T-cell (primary cell): ENCODE data around the gene OVAAL. TPM values are rescaled to one million over a fixed set of nuclear protein-coding genes. Genes with fewer than 3 reads are reported as not detected.

Experiments used
- ATAC-seq, 4 experiments: fragments of 200-7000 bp in 3 of 4; fragments of 150-1000 bp in 1 of 4; cut with Tn5 transposase; replicated peaks in 1 of 4; 1 replicate in 3 of 4; 2 replicates in 1 of 4; pipeline ENCODE4 v1.10.0; 2021; ENCODE audit warnings: moderate library complexity in 3 of 4, mild to moderate bottlenecking in 2 of 4, moderate number of reproducible peaks in 1 of 4
- CTCF ChIA-PET, 2 donors: fragments of 300-600 bp; sonication (Branson Sonifier 250); formaldehyde crosslinking; loops; one replicate each; lab custom pipeline; 2022; ENCODE audit warnings: antibody characterized with exemption in 2 of 2; lab: Charles Lee
- POLR2A ChIA-PET, 2 donors: fragments of 300-600 bp; sonication (Branson Sonifier 250); formaldehyde crosslinking; loops; one replicate each; lab custom pipeline; 2022; ENCODE audit warnings: antibody characterized with exemption in 2 of 2; lab: Charles Lee
- DNase-seq, 35 experiments: peaks; one replicate each; pipeline versions ENCODE4 v3.0.0 to v3.0.0-alpha.2; 2013 to 2023
- H3K27ac ChIP-seq: one replicate; pipeline ENCODE4 v1.5.1; 2013; ENCODE audit warnings: low read length
- H3K27me3 ChIP-seq, 2 experiments: replicated peaks in 1 of 2; 1 replicate in 1 of 2; 2 replicates in 1 of 2; pipeline versions ENCODE4 v1.6.1 to v1.7.0; 2013; ENCODE audit warnings: low read length in 1 of 2, mixed read lengths in 1 of 2; ENCODE audit not compliant: control insufficient read depth in 2 of 2, insufficient read depth in 2 of 2; ENCODE audit errors: extremely low read depth in 1 of 2
- H3K36me3 ChIP-seq, 2 donors: 1 replicate in 1 of 2; 2 replicates in 1 of 2; pipeline versions ENCODE4 v1.6.1 to v1.7.0; 2013; ENCODE audit warnings: low read length in 1 of 2; ENCODE audit not compliant: control insufficient read depth in 2 of 2, insufficient read depth in 1 of 2; ENCODE audit errors: extremely low read depth in 1 of 2
- H3K4me1 ChIP-seq, 2 experiments: 1 replicate in 1 of 2; 2 replicates in 1 of 2; pipeline versions ENCODE4 v1.6.1 to v1.7.0; 2013; ENCODE audit warnings: low read length in 2 of 2, mixed read lengths in 1 of 2; ENCODE audit not compliant: insufficient read depth in 2 of 2, control insufficient read depth in 1 of 2; ENCODE audit errors: extremely low read depth in 1 of 2
- H3K4me3 ChIP-seq, 2 donors: 1 replicate in 1 of 2; 2 replicates in 1 of 2; pipeline versions ENCODE4 v1.5.1 to v1.7.0; 2013; ENCODE audit warnings: mild to moderate bottlenecking in 2 of 2, low read length in 1 of 2, moderate library complexity in 1 of 2; ENCODE audit not compliant: control insufficient read depth in 1 of 2; ENCODE audit errors: extremely low read depth in 1 of 2
- H3K9me3 ChIP-seq: 2 replicates; pipeline ENCODE4 v1.7.0; 2013
- H3K27ac Mint-ChIP-seq, 2 donors: one replicate each; pipeline ENCODE4 v1.8.0; 2020 to 2021; ENCODE audit warnings: mild to moderate bottlenecking in 2 of 2, mixed read lengths in 2 of 2
- H3K27me3 Mint-ChIP-seq, 2 donors: one replicate each; pipeline ENCODE4 v1.8.0; 2021 to 2022; ENCODE audit warnings: mixed read lengths in 2 of 2
- H3K36me3 Mint-ChIP-seq: one replicate; pipeline ENCODE4 v1.8.0; 2021; ENCODE audit warnings: mixed read lengths
- H3K4me1 Mint-ChIP-seq, 3 donors: one replicate each; pipeline ENCODE4 v1.8.0; 2020 to 2022; ENCODE audit warnings: mixed read lengths in 3 of 3, mild to moderate bottlenecking in 1 of 3
- H3K4me3 Mint-ChIP-seq, 3 donors: one replicate each; pipeline ENCODE4 v1.8.0; 2020 to 2022; ENCODE audit warnings: mild to moderate bottlenecking in 3 of 3, mixed read lengths in 3 of 3, moderate library complexity in 3 of 3
- H3K9me3 Mint-ChIP-seq, 3 donors: one replicate each; pipeline ENCODE4 v1.8.0; 2020 to 2022; ENCODE audit warnings: mixed read lengths in 3 of 3
- WGBS: methylation state at CpG from one replicate; pipeline ENCODE4 v1.1.5; 2013; ENCODE audit warnings: missing lambda C conversion rate; ENCODE audit not compliant: insufficient coverage; 5-methylcytosine and 5-hydroxymethylcytosine counted together
- total RNA-seq, 35 experiments: library from RNA in 6 of 35; stranded (reverse) in 6 of 35; fragments of 120-200 nt in 1 of 35; gene quantifications; one replicate each; pipeline versions ENCODE4 v1.2.1 to v1.2.4 and lab custom pipeline; 2013 to 2026

Gene OVAAL
- total RNA-seq, 5 donors from 2014 or later (not counting 1 experiment from before 2014, with no cell fraction given), result not detected

DNA sequence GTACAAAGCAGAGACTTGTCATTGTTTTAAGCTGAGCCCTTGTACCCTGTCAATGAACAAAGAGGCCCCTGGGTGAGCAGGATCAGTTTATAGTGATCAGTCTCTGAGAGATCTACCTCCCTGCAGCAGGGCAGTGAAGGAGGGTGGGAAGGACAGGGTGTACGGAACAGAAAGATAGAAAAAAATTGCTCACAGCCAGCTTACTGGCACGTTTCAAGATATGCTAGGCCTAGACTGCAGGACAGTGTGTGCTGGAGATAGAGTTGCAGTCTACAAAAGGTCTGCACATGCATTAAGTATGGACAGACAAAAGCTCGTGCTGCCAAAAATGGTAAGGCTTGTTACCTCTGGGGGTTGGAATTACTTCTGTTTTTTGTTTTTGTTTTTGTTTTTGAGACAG is 34.6 kb downstream of the OVAAL start:
- Mint-ChIP-seq H3K4me3 (no peak overlapping the region), H3K36me3 (no peaks in the 10 kb centered on the region), H3K4me1 (no peaks in the 10 kb centered on the region), H3K27ac (no peak overlapping the region), H3K27me3 (peaks cover 0 to 8% of the 10 kb centered on the region in 2 donors), H3K9me3 (peaks cover 0 to under 1% (median 0%) of the 10 kb centered on the region in 3 donors)
- Histone ChIP-seq H3K27ac (no peak overlapping the region), H3K36me3 (no peaks in the 10 kb centered on the region), H3K4me3 (no peak overlapping the region), H3K9me3 (no peaks in the 10 kb centered on the region), H3K27me3 (no peaks in the 10 kb centered on the region), H3K4me1 (no peaks in the 10 kb centered on the region)
- ChIA-PET POLR2A (no interaction called here), CTCF (no interaction called here)
- ATAC-seq (no peak), DNase-seq (no peak)
- 70% methylated on average over 3 of the region's 3 CpGs for WGBS

DNA sequence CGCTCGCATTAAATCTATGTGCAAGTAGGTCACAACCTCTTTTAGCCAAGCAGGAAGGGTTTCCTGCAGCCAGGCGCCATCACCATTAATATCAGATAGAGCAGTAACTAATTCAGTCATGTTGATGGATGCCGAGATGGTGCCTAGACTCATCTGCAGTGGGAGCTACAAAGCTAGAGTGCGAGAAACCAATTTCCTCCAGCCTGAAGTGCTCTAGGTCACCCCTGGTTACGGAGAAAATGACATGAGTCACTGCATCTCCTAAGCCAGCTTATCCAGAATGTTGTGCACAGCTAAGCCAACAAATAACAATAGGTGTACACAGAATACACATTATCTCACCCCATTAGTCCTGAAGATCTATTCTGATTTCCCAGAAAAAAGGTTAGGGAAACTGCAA is 36.0 kb downstream of the OVAAL start:
- H3K27ac Mint-ChIP-seq, result no peak overlapping the region
- peaks cover 0 to 8% of the 10 kb centered on the region in 2 donors for H3K27me3 Mint-ChIP-seq
- Histone ChIP-seq H3K9me3 (no peaks in the 10 kb centered on the region), H3K27me3 (no peaks in the 10 kb centered on the region), H3K4me1 (no peaks in the 10 kb centered on the region), H3K36me3 (no peaks in the 10 kb centered on the region), H3K27ac (no peak overlapping the region), H3K4me3 (no peak overlapping the region)
- no peak for ATAC-seq
- no peak for DNase-seq
- H3K4me1 Mint-ChIP-seq, result no peaks in the 10 kb centered on the region
- WGBS, result 89% methylated on average over 1 of the region's 6 CpGs
- H3K4me3 Mint-ChIP-seq, result no peak overlapping the region
- ChIA-PET POLR2A (no interaction called here), CTCF (no interaction called here)
- no peaks in the 10 kb centered on the region for H3K9me3 Mint-ChIP-seq
- H3K36me3 Mint-ChIP-seq, result no peaks in the 10 kb centered on the region

DNA sequence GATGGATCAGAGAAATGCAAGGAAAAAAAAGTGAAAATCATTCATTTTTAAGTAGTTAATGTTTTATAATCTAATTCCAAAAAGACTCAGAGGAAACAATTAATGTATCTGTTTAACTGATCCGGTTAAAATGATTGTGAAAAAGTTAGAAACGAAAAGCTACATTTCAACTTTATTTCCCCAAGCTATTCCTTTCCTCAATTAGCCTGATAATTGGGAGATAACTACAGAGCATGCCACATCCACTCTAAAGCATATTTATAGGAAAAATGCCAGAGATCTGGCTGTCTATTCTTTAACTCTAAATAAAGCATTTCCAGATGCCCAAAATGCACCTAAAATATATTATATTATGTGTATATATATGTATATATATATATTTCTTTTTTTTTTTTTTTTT is 37.2 kb downstream of the OVAAL start:
- Histone ChIP-seq H3K27ac (no peak overlapping the region), H3K9me3 (no peaks in the 10 kb centered on the region), H3K27me3 (no peaks in the 10 kb centered on the region), H3K4me1 (no peaks in the 10 kb centered on the region), H3K4me3 (no peak overlapping the region), H3K36me3 (no peaks in the 10 kb centered on the region)
- ChIA-PET POLR2A (no interaction called here), CTCF (interaction anchor here in 1 of 2 donors (0.7 kb wide), 2 partner anchors 216 to 248 kb away, joined by 3 to 4 read pairs; no protein-coding TSS in a partner anchor)
- no CpG with 5 or more reads among the region's 2 CpGs for WGBS
- Mint-ChIP-seq H3K4me3 (no peak overlapping the region), H3K27ac (no peak overlapping the region), H3K27me3 (peaks cover 0 to 8% of the 10 kb centered on the region in 2 donors), H3K9me3 (no peaks in the 10 kb centered on the region), H3K4me1 (no peaks in the 10 kb centered on the region), H3K36me3 (no peaks in the 10 kb centered on the region)
- ATAC-seq (no peak), DNase-seq (no peak)

DNA sequence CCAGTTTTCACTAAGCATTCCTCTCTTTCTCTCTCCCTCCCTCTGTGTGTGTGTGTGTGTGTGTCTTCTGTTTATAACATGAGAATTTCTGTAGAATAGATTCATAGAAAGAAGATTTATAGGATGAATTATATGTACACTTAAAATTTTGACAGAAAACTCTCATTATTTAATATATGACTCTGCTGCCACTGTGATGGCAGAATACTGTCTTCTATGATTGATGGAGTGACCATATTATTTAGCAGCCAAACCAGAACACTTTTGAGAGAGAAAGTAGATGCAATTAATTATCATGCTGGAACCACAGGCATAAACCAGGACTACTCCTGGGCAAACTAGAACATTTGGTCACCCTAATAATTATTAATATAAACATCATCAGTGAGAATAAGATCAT is 38.8 kb downstream of the OVAAL start:
- peaks cover 0 to 8% of the 10 kb centered on the region in 2 donors for H3K27me3 Mint-ChIP-seq
- no peaks in the 10 kb centered on the region for H3K4me1 Mint-ChIP-seq
- no peak overlapping the region for H3K4me3 ChIP-seq
- CTCF ChIA-PET, result no interaction called here
- POLR2A ChIA-PET, result no interaction called here
- ATAC-seq (no peak), DNase-seq (no peak)
- no peaks in the 10 kb centered on the region for H3K9me3 Mint-ChIP-seq
- H3K36me3 Mint-ChIP-seq, result no peaks in the 10 kb centered on the region
- H3K27ac Mint-ChIP-seq, result no peak overlapping the region
- H3K4me1 ChIP-seq, result no peaks in the 10 kb centered on the region
- no peaks in the 10 kb centered on the region for H3K27me3 ChIP-seq
- H3K36me3 ChIP-seq, result no peaks in the 10 kb centered on the region
- H3K4me3 Mint-ChIP-seq, result no peak overlapping the region
- H3K27ac ChIP-seq, result no peak overlapping the region
- H3K9me3 ChIP-seq, result no peaks in the 10 kb centered on the region

DNA sequence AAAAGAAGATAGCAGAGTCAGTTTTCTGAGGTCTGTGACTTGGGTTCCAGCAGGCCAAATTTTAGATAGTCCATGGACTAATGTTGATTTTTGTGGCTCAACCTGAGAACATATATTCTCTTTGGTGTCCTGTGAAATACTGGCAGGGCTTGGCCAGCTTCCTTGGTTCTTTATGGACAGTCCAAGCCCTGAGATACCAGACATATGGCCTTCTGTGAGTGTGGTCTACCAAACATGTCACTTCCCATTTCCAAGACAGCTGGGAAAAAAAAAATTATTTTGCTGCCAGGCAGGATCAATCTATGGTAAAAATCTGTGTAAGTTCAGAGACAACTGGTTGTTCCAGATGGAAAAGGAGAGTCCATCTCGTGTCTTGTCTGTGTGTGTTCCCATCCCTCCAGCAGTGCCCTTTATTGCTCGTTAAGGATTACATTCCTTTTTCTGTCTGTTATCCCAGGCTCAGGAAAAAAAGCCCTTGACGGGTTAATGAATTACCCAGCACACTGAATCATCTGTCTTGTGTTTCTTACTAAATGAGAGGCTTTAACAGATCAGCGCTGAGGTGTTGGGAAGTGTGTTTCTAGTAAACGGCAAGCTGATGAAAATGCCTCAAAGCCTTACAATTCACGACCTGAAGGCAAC is 39.7 kb downstream of the OVAAL start:
- H3K9me3 ChIP-seq, result no peaks in the 10 kb centered on the region
- Mint-ChIP-seq H3K4me3 (no peak overlapping the region), H3K27me3 (peaks cover 0 to 8% of the 10 kb centered on the region in 2 donors), H3K4me1 (no peaks in the 10 kb centered on the region), H3K9me3 (no peaks in the 10 kb centered on the region), H3K36me3 (no peaks in the 10 kb centered on the region), H3K27ac (no peak overlapping the region)
- no peaks in the 10 kb centered on the region for H3K27me3 ChIP-seq
- H3K36me3 ChIP-seq, result no peaks in the 10 kb centered on the region
- no peak overlapping the region for H3K27ac ChIP-seq
- ChIA-PET CTCF (no interaction called here), POLR2A (no interaction called here)
- no peaks in the 10 kb centered on the region for H3K4me1 ChIP-seq
- H3K4me3 ChIP-seq, result no peak overlapping the region
- WGBS, result 90% methylated on average over 2 of the region's 6 CpGs
- ATAC-seq, result no peak
- no peak for DNase-seq

DNA sequence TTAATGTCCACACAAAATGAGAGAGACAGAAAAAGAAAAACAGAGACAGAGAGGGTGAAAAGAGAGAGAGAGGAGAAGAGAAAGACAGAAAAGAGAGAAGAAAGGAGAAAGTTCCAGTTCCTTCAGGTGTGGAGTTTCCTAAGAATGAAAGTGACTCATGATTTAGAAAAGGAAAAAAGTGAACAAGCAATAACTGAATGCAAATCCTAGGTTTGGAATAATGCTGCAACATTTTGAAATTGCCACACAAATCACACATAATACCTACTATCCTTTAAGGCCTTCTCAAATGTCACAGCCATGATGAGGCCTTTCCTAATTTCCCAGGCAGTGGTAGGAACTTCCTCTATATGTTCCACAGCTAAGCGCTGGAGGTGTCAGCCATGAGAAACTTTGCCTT is 41.6 kb downstream of the OVAAL start:
- Histone ChIP-seq H3K36me3 (no peaks in the 10 kb centered on the region), H3K4me1 (no peaks in the 10 kb centered on the region), H3K9me3 (no peaks in the 10 kb centered on the region), H3K27ac (no peak overlapping the region), H3K4me3 (no peak overlapping the region), H3K27me3 (no peaks in the 10 kb centered on the region)
- Mint-ChIP-seq H3K36me3 (no peaks in the 10 kb centered on the region), H3K4me1 (no peaks in the 10 kb centered on the region), H3K27me3 (peaks cover 0 to 5% of the 10 kb centered on the region in 2 donors), H3K4me3 (no peak overlapping the region), H3K9me3 (no peaks in the 10 kb centered on the region), H3K27ac (no peak overlapping the region)
- ATAC-seq (no peak), DNase-seq (no peak)
- no CpG with 5 or more reads among the region's 1 CpG for WGBS
- POLR2A ChIA-PET, result no interaction called here
- CTCF ChIA-PET, result no interaction called here

DNA sequence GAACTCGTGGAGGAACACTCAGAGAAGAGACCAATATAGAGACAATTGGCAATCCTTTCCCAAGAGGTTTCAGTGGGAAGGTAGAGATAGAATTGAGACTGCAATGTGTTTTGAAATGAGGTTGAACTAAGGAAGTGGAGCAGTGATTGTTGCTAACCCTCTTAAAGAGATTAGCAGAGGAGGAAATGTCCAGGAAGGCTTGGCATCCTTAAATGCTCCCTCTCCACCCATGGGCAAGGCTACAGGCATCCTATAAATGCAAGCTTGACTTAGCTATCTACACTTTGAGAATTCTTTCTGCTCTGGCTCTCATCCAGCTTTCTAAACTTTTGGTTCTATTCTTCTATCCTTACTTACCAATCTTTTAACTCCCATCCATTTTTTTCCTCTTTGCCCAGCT is 42.7 kb downstream of the OVAAL start:
- no peak overlapping the region for H3K27ac Mint-ChIP-seq
- CTCF ChIA-PET, result no interaction called here

More for the DNA sequence above, 42.7 kb downstream of the OVAAL start:
- H3K4me3 ChIP-seq, result no peak overlapping the region
- H3K36me3 ChIP-seq, result no peaks in the 10 kb centered on the region
- Mint-ChIP-seq H3K36me3 (no peaks in the 10 kb centered on the region), H3K4me1 (no peaks in the 10 kb centered on the region), H3K27me3 (peaks cover 0 to 5% of the 10 kb centered on the region in 2 donors), H3K9me3 (no peaks in the 10 kb centered on the region), H3K4me3 (no peak overlapping the region)
- POLR2A ChIA-PET, result no interaction called here
- H3K9me3 ChIP-seq, result no peaks in the 10 kb centered on the region
- DNase-seq (no peak), ATAC-seq (no peak)
- 17% methylated on average over 1 of the region's 1 CpG for WGBS
- H3K27ac ChIP-seq, result no peak overlapping the region
- H3K4me1 ChIP-seq, result no peaks in the 10 kb centered on the region
- no peaks in the 10 kb centered on the region for H3K27me3 ChIP-seq
